Measurements from ENCODE around the gene WEE1. TPM values are rescaled to one million over a fixed set of nuclear protein-coding genes. Genes with fewer than 3 reads are reported as not detected.
A peak's percentile ranks its signal among the peaks of the same experiment; 100 is the strongest.

The WEE1 gene
- total RNA-seq, 1 donor: 32.2 TPM

GRCh38 chr11:9576701-9577381 lies 3.4 kb downstream of the WEE1 start:
- Histone ChIP-seq H3K4me2 (ENCODE audit: insufficient read depth, low read length) (peak overlapping the region; percentile 100), H4K20me1 (ENCODE audit: insufficient read depth, low read length) (no peaks in the 10 kb centered on the region), H3K27ac (ENCODE audit: low read depth, low read length) (peak overlapping the region; percentile 95), H3K4me1 (ENCODE audit: insufficient read depth, low read length) (peaks cover 29% of the 10 kb centered on the region), H3K9me3 (ENCODE audit: low read depth, low read length) (no peaks in the 10 kb centered on the region), H3K79me2 (ENCODE audit: insufficient read depth, low read length) (peaks cover 79% of the 10 kb centered on the region), H3K27me3 (ENCODE audit: insufficient read depth, low read length) (no peaks in the 10 kb centered on the region), H2AFZ (ENCODE audit: low read length) (no peak overlapping the region), H3K4me3 (ENCODE audit: insufficient read depth, low read length) (peak overlapping the region; percentile 90), H3K36me3 (ENCODE audit: insufficient read depth, low read length) (peaks cover 50% of the 10 kb centered on the region)
- TF ChIP-seq CTCF (IDR thresholded peaks at IDR 0.05; ENCODE audit: extremely low read depth, low read depth, low read length): no peak
- DNase-seq (ENCODE audit: insufficient read length, low spot score, missing footprints): peak; percentile 42

- peaks cover 57% of the 10 kb centered on the region for H3K36me3 ChIP-seq (ENCODE audit: insufficient read depth, low read length)
These were observed 4.1 kb downstream of the WEE1 start for GRCh38 chr11:9577556-9577955.

GRCh38 chr11:9580894-9581293 lies 7.4 kb downstream of the WEE1 start:
- H3K27ac ChIP-seq (ENCODE audit: low read depth, low read length): no peak overlapping the region
- H3K4me3 ChIP-seq (ENCODE audit: insufficient read depth, low read length): no peak overlapping the region
- no peak overlapping the region for H2AFZ ChIP-seq (ENCODE audit: low read length)
- no peak for TF ChIP-seq CTCF (IDR thresholded peaks at IDR 0.05; ENCODE audit: extremely low read depth, low read depth, low read length)
- peaks cover 69% of the 10 kb centered on the region for H3K79me2 ChIP-seq (ENCODE audit: insufficient read depth, low read length)
- DNase-seq (ENCODE audit: insufficient read length, low spot score, missing footprints): no peak
- no peaks in the 10 kb centered on the region for H4K20me1 ChIP-seq (ENCODE audit: insufficient read depth, low read length)
- H3K36me3 ChIP-seq (ENCODE audit: insufficient read depth, low read length): peaks cover 84% of the 10 kb centered on the region
- peaks cover 17% of the 10 kb centered on the region for H3K4me1 ChIP-seq (ENCODE audit: insufficient read depth, low read length)
- no peaks in the 10 kb centered on the region for H3K27me3 ChIP-seq (ENCODE audit: insufficient read depth, low read length)
- no peaks in the 10 kb centered on the region for H3K9me3 ChIP-seq (ENCODE audit: low read depth, low read length)
- H3K4me2 ChIP-seq (ENCODE audit: insufficient read depth, low read length): no peak overlapping the region

More at GRCh38 chr11:9577556-9577955, 4.1 kb downstream of the WEE1 start:
- peak overlapping the region; percentile 90 for H3K4me3 ChIP-seq (ENCODE audit: insufficient read depth, low read length)
- TF ChIP-seq CTCF (IDR thresholded peaks at IDR 0.05; ENCODE audit: extremely low read depth, low read depth, low read length): no peak
- H3K4me1 ChIP-seq (ENCODE audit: insufficient read depth, low read length): peaks cover 25% of the 10 kb centered on the region
- H2AFZ ChIP-seq (ENCODE audit: low read length): no peak overlapping the region
- no peaks in the 10 kb centered on the region for H4K20me1 ChIP-seq (ENCODE audit: insufficient read depth, low read length)
- H3K9me3 ChIP-seq (ENCODE audit: low read depth, low read length): no peaks in the 10 kb centered on the region
- H3K27ac ChIP-seq (ENCODE audit: low read depth, low read length): peak overlapping the region; percentile 95
- peaks cover 84% of the 10 kb centered on the region for H3K79me2 ChIP-seq (ENCODE audit: insufficient read depth, low read length)
- H3K4me2 ChIP-seq (ENCODE audit: insufficient read depth, low read length): peak overlapping the region; percentile 100
- DNase-seq (ENCODE audit: insufficient read length, low spot score, missing footprints): no peak
- H3K27me3 ChIP-seq (ENCODE audit: insufficient read depth, low read length): no peaks in the 10 kb centered on the region

- DNase-seq (ENCODE audit: insufficient read length, low spot score, missing footprints): no peak
- no peak for TF ChIP-seq CTCF (IDR thresholded peaks at IDR 0.05; ENCODE audit: extremely low read depth, low read depth, low read length)
- H3K4me3 ChIP-seq (ENCODE audit: insufficient read depth, low read length): no peak overlapping the region
- peaks cover 84% of the 10 kb centered on the region for H3K36me3 ChIP-seq (ENCODE audit: insufficient read depth, low read length)
- peaks cover 13% of the 10 kb centered on the region for H3K4me1 ChIP-seq (ENCODE audit: insufficient read depth, low read length)
- H2AFZ ChIP-seq (ENCODE audit: low read length): no peak overlapping the region
- H3K4me2 ChIP-seq (ENCODE audit: insufficient read depth, low read length): no peak overlapping the region
- H3K27me3 ChIP-seq (ENCODE audit: insufficient read depth, low read length): no peaks in the 10 kb centered on the region
- no peak overlapping the region for H3K27ac ChIP-seq (ENCODE audit: low read depth, low read length)
- H3K79me2 ChIP-seq (ENCODE audit: insufficient read depth, low read length): peaks cover 62% of the 10 kb centered on the region
- H4K20me1 ChIP-seq (ENCODE audit: insufficient read depth, low read length): no peaks in the 10 kb centered on the region
- H3K9me3 ChIP-seq (ENCODE audit: low read depth, low read length): no peaks in the 10 kb centered on the region
These were observed 8.2 kb downstream of the WEE1 start for GRCh38 chr11:9581556-9582161.

All from osteoblast (primary cell).